HG03521 (cell line): ENCODE results near the gene ERP44.
A peak's percentile ranks its signal among the peaks of the same experiment; 100 is the strongest.
"Not testable (repeated sequence)": the region's sequence is repeated elsewhere in the genome, so short reads cannot be mapped to it uniquely, and the experiment has no call there.

Source experiments
- ATAC-seq: cut with Tn5 transposase; IDR thresholded peaks from one replicate; pipeline ENCODE4 v1.9.1; 2021; ENCODE audit warnings: mild to moderate bottlenecking, moderate library complexity; ENCODE audit not compliant: unreplicated experiment

Gene ERP44

DNA sequence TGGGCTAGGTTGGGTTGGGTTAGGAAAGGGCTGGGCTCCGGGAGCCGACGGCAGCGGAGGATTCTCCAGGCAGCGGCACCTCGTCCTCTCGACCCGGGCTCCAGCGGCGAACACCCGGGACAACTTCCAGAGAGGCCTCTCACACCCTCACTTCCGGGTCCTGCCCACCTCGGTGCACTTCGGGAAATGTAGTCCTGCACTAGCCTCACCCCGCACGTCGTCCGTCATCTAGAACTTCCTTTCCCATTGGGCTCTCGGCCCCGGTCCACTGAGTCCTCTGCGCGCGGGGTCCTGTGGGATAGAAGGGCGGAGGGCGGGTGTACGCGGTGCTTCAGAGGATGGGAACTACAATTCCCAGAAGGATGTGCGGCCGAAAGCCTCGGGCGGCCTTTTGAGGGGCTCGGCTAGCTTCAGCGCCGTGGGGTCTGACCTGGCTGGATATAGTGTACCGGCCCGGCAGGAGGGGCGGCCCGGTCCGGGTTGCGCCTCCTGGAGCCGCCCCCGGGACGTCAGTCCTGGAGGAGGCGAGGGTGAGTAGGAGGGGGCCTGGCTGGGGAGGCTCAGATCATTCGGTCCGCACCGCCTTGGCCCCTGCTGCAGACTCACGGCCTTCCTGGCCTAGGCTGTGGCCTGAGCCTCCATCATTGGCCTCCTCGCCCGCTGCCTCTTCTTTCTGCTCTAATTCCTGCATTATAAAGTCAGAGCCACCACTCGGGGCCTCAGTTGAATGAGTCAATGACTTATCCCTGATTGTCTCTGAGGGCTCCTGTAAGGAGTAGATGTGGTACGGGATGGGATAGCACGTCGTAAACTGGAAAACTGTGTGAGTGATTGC, at the start of gene ERP44, which contains the start of gene INVS:
Gene ERP44 (minus strand): TSS at position 114 of the 835 bp plus-strand sequence. CDS start 160 bp downstream, outside the sequence.
Gene INVS (plus strand): TSS at position 357 of the 835 bp plus-strand sequence. CDS start 5,279 bp downstream, outside the sequence.
- ATAC-seq: peak; percentile 98

DNA sequence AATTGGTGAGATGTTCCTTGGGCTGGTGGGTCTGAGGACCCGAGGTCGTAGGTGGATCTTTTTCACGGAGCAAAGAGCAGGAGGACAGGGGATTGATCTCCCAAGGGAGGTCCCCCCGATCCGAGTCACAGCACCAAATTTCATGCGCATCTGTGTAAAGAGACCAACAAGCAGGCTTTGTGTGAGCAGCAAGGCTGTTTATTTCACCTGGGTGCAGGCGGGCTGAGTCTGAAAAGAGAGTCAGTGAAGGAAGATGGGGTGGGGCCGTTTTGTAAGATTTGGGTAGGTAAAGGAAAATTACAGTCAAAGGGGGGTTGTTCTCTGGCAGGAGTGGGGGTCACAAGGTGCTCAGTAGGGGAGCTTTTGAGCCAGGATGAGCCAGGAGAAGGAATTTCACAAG, 47.2 kb upstream of the ERP44 start:
- ATAC-seq: not testable (repeated sequence)

- not testable (repeated sequence) for ATAC-seq
Measured at GRCh38 chr9:100145167-100145934, 46.6 kb upstream of the ERP44 start.

DNA sequence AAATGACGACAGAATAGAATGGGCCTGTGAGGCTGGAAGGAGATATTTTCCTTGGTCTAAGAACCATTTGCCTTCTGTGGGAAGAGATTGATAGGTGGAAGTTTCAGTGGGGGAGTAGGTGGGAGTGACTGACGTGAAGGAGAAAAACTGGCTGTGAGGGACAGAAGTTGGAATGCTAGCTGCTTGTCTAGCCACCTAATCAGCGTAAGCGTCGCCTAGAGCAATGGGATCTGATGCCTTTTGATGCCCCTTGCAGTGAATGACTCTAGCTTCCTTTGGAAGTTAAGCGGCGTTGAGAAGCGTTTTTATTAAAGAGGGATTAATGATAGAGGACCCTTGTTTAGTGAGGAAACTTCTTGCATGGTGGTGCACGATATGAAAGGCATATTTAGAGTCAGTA, 43.1 kb upstream of the ERP44 start:
- not testable (repeated sequence) for ATAC-seq

DNA sequence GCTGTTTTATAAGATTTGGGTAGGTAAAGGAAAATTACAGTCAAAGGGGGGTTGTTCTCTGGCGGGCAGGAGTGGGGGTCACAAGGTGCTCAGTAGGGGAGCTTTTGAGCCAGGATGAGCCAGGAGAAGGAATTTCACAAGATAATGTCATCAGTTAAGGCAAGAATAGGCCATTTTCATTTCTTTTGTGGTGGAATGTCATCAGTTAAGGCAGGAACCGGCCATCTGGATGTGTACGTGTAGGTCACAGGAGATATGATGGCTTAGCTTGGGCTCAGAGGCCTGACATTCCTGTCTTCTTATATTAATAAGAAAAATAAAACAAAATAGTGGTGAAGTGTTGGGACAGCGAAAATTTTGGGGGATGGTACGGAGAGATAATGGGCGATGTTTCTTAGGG, 41.5 kb upstream of the ERP44 start:
- not testable (repeated sequence) for ATAC-seq

DNA sequence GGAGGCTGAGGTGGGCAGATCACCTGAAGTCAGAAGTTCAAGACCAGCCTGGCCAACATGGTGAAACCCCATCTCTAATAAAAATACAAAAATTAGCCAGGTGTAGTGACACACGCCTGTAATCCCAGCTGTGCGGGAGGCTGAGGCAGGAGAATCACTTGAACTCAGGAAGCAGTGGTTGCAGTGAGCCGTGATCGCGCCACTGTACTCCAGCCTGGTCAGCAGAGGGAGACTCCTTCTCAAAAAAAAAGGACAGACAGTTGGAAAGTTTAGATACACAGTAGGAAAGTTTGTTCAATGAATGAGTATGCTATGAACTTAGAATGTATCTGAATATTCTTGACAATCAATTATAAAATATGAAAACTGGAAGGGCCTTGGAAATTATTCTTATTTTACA, 38.0 kb upstream of the ERP44 start:
- ATAC-seq: not testable (repeated sequence)

GRCh38 chr9:100134731-100135130, 35.9 kb upstream of the ERP44 start:
- no peak for ATAC-seq

GRCh38 chr9:100131875-100132430, 33.2 kb upstream of the ERP44 start:
- ATAC-seq: no peak

- ATAC-seq: no peak
Measured at GRCh38 chr9:100131216-100131615, 32.4 kb upstream of the ERP44 start.

DNA sequence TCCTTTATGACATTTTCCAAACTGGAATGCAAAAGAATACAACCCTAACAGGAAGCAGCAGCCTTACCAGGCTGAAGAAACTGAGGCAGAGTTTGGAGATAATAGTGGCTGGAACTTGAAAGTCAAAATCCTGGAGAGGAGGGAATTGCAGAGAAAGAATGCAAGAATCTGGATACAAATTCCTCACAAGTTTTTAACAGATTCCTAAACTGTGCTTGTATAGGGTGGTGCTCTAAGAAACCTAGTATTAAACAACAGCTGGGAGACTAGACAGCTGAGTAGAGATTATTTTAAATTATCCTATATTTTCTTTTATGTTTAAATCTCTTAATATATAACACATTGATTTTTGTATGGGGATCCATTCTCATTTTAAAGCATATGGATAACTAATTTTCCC, 31.0 kb upstream of the ERP44 start:
- ATAC-seq: no peak

DNA sequence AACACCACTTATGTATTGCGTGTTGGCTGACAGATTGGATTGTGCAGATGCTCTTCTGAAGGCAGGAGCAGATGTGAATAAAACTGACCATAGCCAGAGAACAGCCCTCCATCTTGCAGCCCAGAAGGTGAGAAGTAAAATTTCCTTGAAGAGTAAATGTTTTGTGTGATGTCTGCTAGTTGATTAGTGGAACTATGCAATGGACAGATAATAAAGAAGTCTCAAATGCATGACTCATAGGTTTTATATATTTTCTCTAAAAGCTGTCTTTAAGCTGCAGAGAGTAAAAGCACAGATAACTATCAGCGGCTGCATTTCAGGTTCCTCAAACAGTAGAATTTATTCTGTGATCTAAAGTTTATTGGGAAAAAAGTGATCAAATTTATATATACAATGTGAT, 27.6 kb upstream of the ERP44 start:
- ATAC-seq: no peak

GRCh38 chr9:100125910-100126309, 27.1 kb upstream of the ERP44 start:
- ATAC-seq: no peak

DNA sequence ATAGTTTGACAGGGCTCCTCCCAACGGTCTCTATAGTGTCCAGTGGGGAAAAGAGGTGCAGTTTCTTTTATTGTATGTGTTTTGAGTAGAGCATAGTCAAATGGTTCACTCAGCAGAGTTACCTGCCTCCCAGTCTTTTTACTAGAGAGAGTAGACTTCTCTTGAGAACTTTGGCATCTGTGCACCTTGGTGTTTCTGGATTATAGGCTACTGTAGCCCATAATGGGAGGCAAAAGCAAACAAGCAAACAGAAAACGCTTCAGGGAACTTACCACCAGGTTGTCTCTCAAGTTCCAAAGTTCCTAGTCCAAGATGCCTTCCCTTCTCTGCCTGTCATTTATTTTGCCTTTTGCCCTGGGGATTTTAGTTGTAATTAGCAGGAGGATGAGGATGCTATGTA, 26.4 kb upstream of the ERP44 start:
- no peak for ATAC-seq

- no peak for ATAC-seq
Measured at GRCh38 chr9:100120286-100120685, 21.5 kb upstream of the ERP44 start.

DNA sequence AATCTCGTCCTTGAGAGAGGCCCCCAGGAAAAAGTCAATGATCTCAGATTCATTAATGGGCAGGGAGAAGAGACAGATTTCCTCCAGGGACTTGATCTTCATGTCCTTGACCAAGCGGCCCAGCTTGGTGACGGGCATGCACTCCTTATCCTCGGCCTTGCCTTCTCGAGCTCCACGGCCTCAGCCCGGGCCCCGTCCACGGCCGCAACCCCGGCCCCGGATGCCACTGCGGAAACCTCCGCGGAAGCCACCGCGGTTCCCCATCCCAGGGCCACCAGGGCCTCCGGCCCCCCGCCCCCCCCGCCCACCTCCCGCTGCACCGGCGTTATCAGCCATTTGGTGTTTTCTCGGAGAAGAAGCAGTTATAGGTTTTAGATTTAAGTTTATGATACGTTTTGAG, 18.5 kb upstream of the ERP44 start:
- ATAC-seq: no peak

GRCh38 chr9:100112677-100113336, 14.0 kb upstream of the ERP44 start:
- ATAC-seq: no peak

DNA sequence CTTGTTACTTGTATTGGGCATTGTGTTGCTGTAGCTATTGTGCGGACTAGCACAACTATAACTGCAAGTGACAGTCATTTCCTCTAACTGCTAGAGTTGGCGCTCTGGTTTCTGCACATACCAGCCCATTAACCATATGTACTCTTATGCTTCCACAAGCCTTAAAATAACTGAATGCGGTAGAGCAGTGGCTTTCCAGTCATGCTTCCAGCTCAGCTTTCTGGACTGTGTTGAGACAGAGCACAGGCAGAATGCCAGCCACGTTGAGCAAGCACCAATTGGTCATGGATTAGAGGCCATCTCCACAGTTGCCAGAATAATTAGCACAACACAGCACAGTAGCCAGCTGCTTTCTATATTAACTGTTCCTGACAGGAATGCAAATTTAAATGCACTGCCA, 12.4 kb upstream of the ERP44 start:
- ATAC-seq: no peak

DNA sequence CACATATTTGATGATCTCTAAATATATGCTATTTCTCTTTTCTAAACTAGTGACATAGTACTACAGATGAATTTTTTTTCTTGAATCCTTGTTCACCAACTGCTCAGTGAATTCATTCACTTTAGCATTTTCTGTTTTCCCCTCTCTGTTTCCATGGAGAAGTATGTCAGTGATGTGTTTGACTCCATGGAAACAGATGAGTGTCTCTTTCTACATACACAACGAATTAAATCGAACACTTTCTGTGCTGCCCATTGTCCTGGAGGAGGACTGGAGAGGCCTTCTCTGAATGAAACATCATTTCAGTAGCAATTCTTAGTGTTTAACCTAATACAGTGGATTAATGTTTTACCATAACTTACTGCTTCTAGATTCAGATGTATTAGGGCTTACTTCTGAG, 9.8 kb upstream of the ERP44 start:
- no peak for ATAC-seq

DNA sequence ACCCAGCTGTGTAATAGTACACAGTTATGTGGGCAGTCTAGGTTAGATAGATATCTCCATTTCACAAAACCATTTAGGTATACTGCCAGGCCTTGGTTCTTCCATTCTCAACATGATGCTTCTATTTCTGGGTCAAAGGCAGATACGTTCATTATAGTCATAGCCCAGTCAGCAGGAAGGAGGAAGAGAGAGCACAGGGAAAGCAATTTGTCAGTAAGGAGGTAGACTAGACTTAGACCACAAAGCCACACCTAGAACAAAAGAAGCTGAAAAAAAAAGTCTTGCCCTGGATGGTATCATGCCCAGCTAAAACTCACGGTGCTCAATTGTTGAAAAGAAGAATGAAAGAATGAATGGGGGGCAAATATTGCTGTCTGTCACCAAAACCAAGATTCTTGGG, 7.8 kb upstream of the ERP44 start:
- no peak for ATAC-seq

GRCh38 chr9:100105861-100106260, 7.1 kb upstream of the ERP44 start:
- ATAC-seq: no peak

- no peak for ATAC-seq
Measured at GRCh38 chr9:100104314-100104713, 5.5 kb upstream of the ERP44 start.
